Anterior cingulate cortex (tissue), 58 donors: ENCODE data around the gene CBARP.

Experiments
- DNase-seq, 58 donors: peaks; one replicate each; lab custom pipeline; 2025; lab: John Stamatoyannopoulos, UW

Gene CBARP

GRCh38 chr19:1183543-1184172, 54.1 kb downstream of the CBARP start:
- no peak for DNase-seq

- no peak for DNase-seq
Measured at GRCh38 chr19:1182727-1183126, 55.1 kb downstream of the CBARP start.

GRCh38 chr19:1182068-1182467, 55.7 kb downstream of the CBARP start:
- DNase-seq = no peak

GRCh38 chr19:1181606-1182005, 56.2 kb downstream of the CBARP start:
- no peak for DNase-seq
